Left ventricle myocardium inferior (tissue), 1 donor: Measurements from ENCODE around the gene DPP7. TPM values are rescaled to one million over a fixed set of nuclear protein-coding genes. Genes with fewer than 3 reads are reported as not detected.
"Not testable (repeated sequence)": the region's sequence is repeated elsewhere in the genome, so short reads cannot be mapped to it uniquely, and the experiment has no call there.

ENCODE experiments used
- DNase-seq: peaks from one replicate; pipeline ENCODE4 v3.0.0-alpha.2; 2020
- H3K27ac ChIP-seq: fragments of 200-600 bp; replicated peaks from 2 replicates; pipeline ENCODE4 v1.8.0; 2021
- H3K27me3 ChIP-seq: fragments of 200-600 bp; 2 replicates; pipeline ENCODE4 v1.8.0; 2021; ENCODE audit warnings: low read depth
- H3K36me3 ChIP-seq: fragments of 200-600 bp; 2 replicates; pipeline ENCODE4 v1.8.0; 2021
- H3K4me1 ChIP-seq: fragments of 200-600 bp; 2 replicates; pipeline ENCODE4 v1.8.0; 2021
- H3K4me3 ChIP-seq: fragments of 200-600 bp; 2 replicates; pipeline ENCODE4 v1.8.0; 2021; ENCODE audit warnings: mild to moderate bottlenecking, moderate library complexity
- H3K9me3 ChIP-seq: fragments of 200-600 bp; replicated peaks from 2 replicates; pipeline ENCODE4 v1.8.0; 2021
- CTCF ChIP-seq: fragments of 200-600 bp; IDR thresholded peaks from 2 replicates; pipeline ENCODE4 v1.8.0; 2021; ENCODE audit warnings: antibody characterized with exemption, mild to moderate bottlenecking, borderline replicate concordance
- intact Hi-C: fragments of 100-400 bp; cut with micrococcal nuclease; formaldehyde crosslinking; loops from one replicate; pipeline ENCODE4 v1.11.0; 2022
- total RNA-seq: library from RNA; stranded (reverse); fragmentation: NEBNext Ultra II Directional; extraction: Animal tissue kit (Norgen Biotek cat#: 25700); gene quantifications from one replicate; pipeline ENCODE4 v1.2.1, GENCODE V29; 2021
- donor health status: DM: no; HTN: yes; CAD: no; lungs with severe emphysema.

Gene DPP7
- total RNA-seq, 1 donor from 2014 or later = 130 TPM

DNA sequence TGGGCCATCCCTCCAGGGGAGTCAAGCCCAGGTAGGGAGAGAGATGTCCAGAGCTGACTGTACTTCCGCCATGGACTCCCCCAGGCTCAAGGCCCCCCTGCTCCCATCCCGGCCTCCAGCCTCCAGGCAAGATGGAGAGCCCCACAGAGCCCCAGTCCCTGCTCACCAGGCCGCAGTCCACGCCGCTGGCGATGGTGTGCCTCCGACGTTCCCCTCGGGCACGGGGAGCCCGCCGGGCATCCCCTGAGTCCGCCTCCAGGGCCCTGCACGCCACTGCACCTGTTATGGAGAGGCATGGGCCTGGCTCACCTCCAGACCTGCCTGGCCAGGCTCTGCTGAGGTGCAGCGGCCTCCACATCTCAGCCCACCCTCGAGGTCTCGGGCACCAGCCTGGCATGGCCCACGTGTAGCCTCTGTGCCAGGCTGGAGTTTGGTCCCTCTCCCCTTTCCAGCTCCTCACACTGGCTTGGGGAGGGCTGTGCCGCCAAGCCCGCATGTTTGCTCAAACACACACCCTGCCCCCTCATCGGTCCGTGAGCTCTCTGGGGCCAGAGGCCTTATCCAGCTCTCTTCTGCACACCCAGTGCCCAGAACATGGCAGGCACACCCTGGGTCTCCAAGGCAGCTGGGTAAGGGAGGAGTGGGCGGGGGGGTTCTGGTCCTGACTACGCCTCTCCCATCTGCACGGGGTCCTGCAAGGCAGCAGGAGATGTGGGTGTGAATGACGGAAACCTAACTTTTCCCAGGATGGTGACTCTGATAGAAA is 48.3 kb downstream of the DPP7 start:
- Histone ChIP-seq H3K9me3 (no peaks in the 10 kb centered on the region), H3K4me1 (peaks cover 26% of the 10 kb centered on the region), H3K4me3 (no peak overlapping the region), H3K27ac (no peak overlapping the region), H3K36me3 (no peaks in the 10 kb centered on the region), H3K27me3 (peaks cover 13% of the 10 kb centered on the region)
- no peak for TF ChIP-seq CTCF
- intact Hi-C loops = no loop called here
- DNase-seq = no peak

- TF ChIP-seq CTCF = no peak
- intact Hi-C loops = no loop called here
Measured at GRCh38 chr9:137065336-137065967, 49.1 kb downstream of the DPP7 start.

DNA sequence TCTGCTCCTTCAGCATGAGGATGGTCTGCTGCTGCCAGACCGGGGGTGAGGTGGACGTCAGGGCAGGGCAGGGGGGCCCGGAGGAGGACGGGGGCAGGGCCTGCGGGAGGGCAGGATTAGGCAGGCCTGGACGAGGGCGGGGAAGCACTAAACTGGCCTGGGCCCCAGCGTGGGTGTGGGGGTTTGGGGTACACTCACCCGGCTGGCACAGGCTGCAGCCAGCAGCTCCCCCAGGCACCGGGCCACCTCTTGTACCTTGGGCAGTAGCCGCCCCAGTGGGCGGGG is 49.7 kb downstream of the DPP7 start:
- no peak for DNase-seq
- intact Hi-C loops = no loop called here

More at GRCh38 chr9:137065336-137065967, 49.1 kb downstream of the DPP7 start:
- Histone ChIP-seq H3K27ac (no peak overlapping the region), H3K36me3 (no peaks in the 10 kb centered on the region), H3K9me3 (no peaks in the 10 kb centered on the region), H3K27me3 (peaks cover 13% of the 10 kb centered on the region), H3K4me1 (peaks cover 19% of the 10 kb centered on the region), H3K4me3 (no peak overlapping the region)
- no peak for DNase-seq

GRCh38 chr9:137064027-137064879 is 50.3 kb downstream of the DPP7 start:
- peaks cover 9% of the 10 kb centered on the region for H3K4me1 ChIP-seq
- H3K27me3 ChIP-seq = peaks cover 7% of the 10 kb centered on the region
- peak; percentile 77 for DNase-seq
- no peaks in the 10 kb centered on the region for H3K36me3 ChIP-seq
- intact Hi-C loops = no loop called here
- H3K9me3 ChIP-seq = no peaks in the 10 kb centered on the region
- no peak overlapping the region for H3K4me3 ChIP-seq
- TF ChIP-seq CTCF = peak; percentile 98
- no peak overlapping the region for H3K27ac ChIP-seq

More for the DNA sequence above, 49.7 kb downstream of the DPP7 start:
- no peak overlapping the region for H3K4me3 ChIP-seq
- H3K36me3 ChIP-seq = no peaks in the 10 kb centered on the region
- TF ChIP-seq CTCF = no peak
- H3K9me3 ChIP-seq = no peaks in the 10 kb centered on the region
- H3K27ac ChIP-seq = no peak overlapping the region
- peaks cover 14% of the 10 kb centered on the region for H3K4me1 ChIP-seq
- peaks cover 13% of the 10 kb centered on the region for H3K27me3 ChIP-seq

DNA sequence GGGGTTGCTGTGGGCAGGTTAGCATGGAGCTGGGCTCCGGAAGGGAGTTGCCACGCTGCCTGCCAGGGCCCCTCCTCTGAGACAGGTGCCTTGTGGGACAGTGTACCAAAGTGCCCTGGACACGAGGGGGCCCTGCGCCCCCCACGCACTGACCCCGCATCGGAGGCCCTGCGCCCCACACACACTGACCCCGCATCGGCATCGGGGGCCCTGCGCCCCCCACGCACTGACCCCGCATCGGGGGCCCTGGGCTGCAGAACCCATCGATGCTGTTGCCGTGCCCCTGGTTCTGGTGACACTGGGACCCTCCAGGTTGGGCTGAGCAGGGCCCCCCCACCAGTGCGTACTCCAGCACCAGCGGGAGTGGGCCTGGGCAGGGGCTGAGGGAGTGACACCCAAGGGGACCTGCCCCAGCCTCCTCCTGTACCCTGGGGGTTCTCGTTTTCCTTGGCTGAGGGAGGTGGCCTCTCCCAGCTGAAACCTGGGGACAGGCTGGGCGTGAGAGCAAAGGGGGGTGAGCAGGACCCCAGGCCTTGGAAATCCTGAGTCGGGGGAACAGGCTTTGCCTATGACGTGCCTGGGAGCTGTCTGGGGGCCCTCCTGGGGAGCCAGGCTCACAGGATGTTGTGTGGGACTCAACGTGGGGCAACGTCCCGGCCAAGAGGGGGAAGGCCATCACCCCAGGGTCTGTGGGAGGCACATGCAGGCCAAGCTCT is 51.1 kb downstream of the DPP7 start:
- no peak for DNase-seq
- Histone ChIP-seq H3K4me3 (no peak overlapping the region), H3K27me3 (no peaks in the 10 kb centered on the region), H3K9me3 (no peaks in the 10 kb centered on the region), H3K27ac (no peak overlapping the region), H3K4me1 (peaks cover 9% of the 10 kb centered on the region), H3K36me3 (no peaks in the 10 kb centered on the region)
- intact Hi-C loops = no loop called here
- TF ChIP-seq CTCF = no peak

DNA sequence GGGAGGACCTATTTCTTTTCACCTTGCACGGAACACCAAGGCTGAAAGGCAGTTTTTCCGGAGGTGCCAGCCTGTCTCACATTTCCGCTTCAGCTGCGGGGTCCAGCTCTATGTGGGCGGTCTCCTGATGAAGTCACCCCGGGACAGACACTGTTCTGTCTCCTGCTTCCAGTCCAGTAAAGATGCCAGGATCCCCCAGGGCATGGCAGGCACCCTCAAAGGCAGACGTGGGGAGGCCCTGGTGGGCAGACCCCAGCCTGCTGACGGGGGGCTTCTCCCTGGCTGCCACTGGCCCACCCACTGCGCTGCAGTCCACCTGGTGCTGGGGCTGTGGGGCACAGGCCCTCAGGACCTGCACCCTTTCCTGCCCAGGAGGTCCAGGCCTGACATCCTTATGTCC is 51.7 kb downstream of the DPP7 start:
- intact Hi-C loops, H3K4me3 ChIP-seq, H3K36me3 ChIP-seq, H3K4me1 ChIP-seq, DNase-seq, H3K9me3 ChIP-seq, H3K27me3 ChIP-seq, H3K27ac ChIP-seq: not testable (repeated sequence)
